ENCODE measurements around the gene ARHGAP35.
"Not testable (repeated sequence)": the region's sequence is repeated elsewhere in the genome, so short reads cannot be mapped to it uniquely, and the experiment has no call there.

The ARHGAP35 gene

GRCh38 chr19:46860846-46861690 lies at the start of gene ARHGAP35:
Gene ARHGAP35, plus strand, starts transcription at chr19:46860997. Its CDS starts 57,679 bp downstream, at chr19:46918676.
- H3K27me3 ChIP-seq (ENCODE audit: control insufficient read depth, insufficient read depth, low read length), result no peaks in the 10 kb centered on the region
- H3K9me3 ChIP-seq (ENCODE audit: control insufficient read depth, insufficient read depth, low read length), result no peaks in the 10 kb centered on the region
- peaks cover 2% of the 10 kb centered on the region; the same call in 1 of the 2 replicates for H3K4me1 ChIP-seq (ENCODE audit: control insufficient read depth, insufficient read depth, low read length)
- peak within 1 kb of the TSS; percentile 77 for H3K4me3 ChIP-seq (ENCODE audit: low read length)
- H3K27ac ChIP-seq (ENCODE audit: low read length), result no peak within 1 kb of the TSS
- DNase-seq (ENCODE audit: low read depth, low spot score), result no peak
- no CpG with 5 or more reads among the region's 91 CpGs for WGBS (ENCODE audit: insufficient coverage, insufficient read length)
- H3K36me3 ChIP-seq (ENCODE audit: control insufficient read depth, insufficient read depth, low read length), result no peaks in the 10 kb centered on the region

GRCh38 chr19:46812977-46813838 lies 47.6 kb upstream of the ARHGAP35 start:
- Histone ChIP-seq H3K4me3 (ENCODE audit: low read length) (no peak overlapping the region), H3K27ac (ENCODE audit: low read length) (no peak overlapping the region)
- 100% methylated on average over 1 of the region's 24 CpGs for WGBS (ENCODE audit: insufficient coverage, insufficient read length)

DNA sequence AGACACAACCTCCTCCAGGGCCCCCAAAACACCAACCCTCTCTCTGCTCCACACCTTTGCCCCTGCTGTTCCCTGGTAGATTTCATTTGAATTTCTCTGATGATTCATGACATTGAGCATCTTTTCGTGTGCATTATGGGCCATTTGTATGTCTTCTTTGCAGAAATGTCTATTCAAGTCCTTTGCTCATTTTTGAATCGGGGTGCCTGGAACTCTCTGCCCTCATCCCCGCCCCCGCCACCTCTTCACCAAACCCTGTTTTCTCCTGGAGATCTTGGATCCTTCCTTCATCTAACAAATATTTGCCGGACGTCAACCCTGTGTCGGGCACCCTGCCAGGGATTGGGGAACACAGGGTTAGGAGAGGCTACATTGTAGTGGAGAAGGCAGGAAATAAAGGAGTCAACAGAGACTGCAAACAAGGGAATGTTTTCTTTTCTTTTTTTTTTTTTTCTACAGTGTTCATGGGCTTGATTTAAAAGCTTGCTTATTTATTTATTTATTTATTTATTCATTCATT lies 46.9 kb upstream of the ARHGAP35 start:
- no peaks in the 10 kb centered on the region for H3K27me3 ChIP-seq (ENCODE audit: control insufficient read depth, insufficient read depth, low read length)
- no peak overlapping the region for H3K27ac ChIP-seq (ENCODE audit: low read length)
- no peaks in the 10 kb centered on the region for H3K36me3 ChIP-seq (ENCODE audit: control insufficient read depth, insufficient read depth, low read length)
- H3K4me1 ChIP-seq (ENCODE audit: control insufficient read depth, insufficient read depth, low read length), result no peaks in the 10 kb centered on the region
- H3K9me3 ChIP-seq (ENCODE audit: control insufficient read depth, insufficient read depth, low read length), result no peaks in the 10 kb centered on the region
- H3K4me3 ChIP-seq (ENCODE audit: low read length), result no peak overlapping the region
- WGBS (ENCODE audit: insufficient coverage, insufficient read length), result no CpG with 5 or more reads among the region's 7 CpGs
- no peak for DNase-seq (ENCODE audit: low read depth, low spot score)

More at GRCh38 chr19:46812977-46813838, 47.6 kb upstream of the ARHGAP35 start:
- Histone ChIP-seq H3K36me3 (ENCODE audit: control insufficient read depth, insufficient read depth, low read length) (no peaks in the 10 kb centered on the region), H3K9me3 (ENCODE audit: control insufficient read depth, insufficient read depth, low read length) (no peaks in the 10 kb centered on the region), H3K27me3 (ENCODE audit: control insufficient read depth, insufficient read depth, low read length) (no peaks in the 10 kb centered on the region), H3K4me1 (ENCODE audit: control insufficient read depth, insufficient read depth, low read length) (no peaks in the 10 kb centered on the region)
- no peak for DNase-seq (ENCODE audit: low read depth, low spot score)

GRCh38 chr19:46815833-46816627 lies 44.8 kb upstream of the ARHGAP35 start:
- Histone ChIP-seq H3K4me3 (ENCODE audit: low read length) (no peak overlapping the region), H3K4me1 (ENCODE audit: control insufficient read depth, insufficient read depth, low read length) (no peaks in the 10 kb centered on the region), H3K27me3 (ENCODE audit: control insufficient read depth, insufficient read depth, low read length) (no peaks in the 10 kb centered on the region), H3K27ac (ENCODE audit: low read length) (no peak overlapping the region), H3K36me3 (ENCODE audit: control insufficient read depth, insufficient read depth, low read length) (no peaks in the 10 kb centered on the region), H3K9me3 (ENCODE audit: control insufficient read depth, insufficient read depth, low read length) (no peaks in the 10 kb centered on the region)
- WGBS (ENCODE audit: insufficient coverage, insufficient read length), result no CpG with 5 or more reads among the region's 18 CpGs
- DNase-seq (ENCODE audit: low read depth, low spot score), result no peak

GRCh38 chr19:46818812-46819211 lies 42.0 kb upstream of the ARHGAP35 start:
- no peak overlapping the region for H3K27ac ChIP-seq (ENCODE audit: low read length)

GRCh38 chr19:46821512-46822409 lies 39.0 kb upstream of the ARHGAP35 start:
- WGBS (ENCODE audit: insufficient coverage, insufficient read length), result no CpG with 5 or more reads among the region's 18 CpGs
- H3K27ac ChIP-seq (ENCODE audit: low read length), result no peak overlapping the region

More at GRCh38 chr19:46818812-46819211, 42.0 kb upstream of the ARHGAP35 start:
- H3K9me3 ChIP-seq (ENCODE audit: control insufficient read depth, insufficient read depth, low read length), result no peaks in the 10 kb centered on the region
- H3K4me3 ChIP-seq (ENCODE audit: low read length), result no peak overlapping the region
- H3K4me1 ChIP-seq (ENCODE audit: control insufficient read depth, insufficient read depth, low read length), result no peaks in the 10 kb centered on the region
- no CpG with 5 or more reads among the region's 2 CpGs for WGBS (ENCODE audit: insufficient coverage, insufficient read length)
- H3K27me3 ChIP-seq (ENCODE audit: control insufficient read depth, insufficient read depth, low read length), result no peaks in the 10 kb centered on the region
- no peak for DNase-seq (ENCODE audit: low read depth, low spot score)
- H3K36me3 ChIP-seq (ENCODE audit: control insufficient read depth, insufficient read depth, low read length), result no peaks in the 10 kb centered on the region

GRCh38 chr19:46822410-46822787 lies 38.4 kb upstream of the ARHGAP35 start:
- H3K27me3 ChIP-seq (ENCODE audit: control insufficient read depth, insufficient read depth, low read length); H3K9me3 ChIP-seq (ENCODE audit: control insufficient read depth, insufficient read depth, low read length); H3K4me3 ChIP-seq (ENCODE audit: low read length); DNase-seq (ENCODE audit: low read depth, low spot score); H3K4me1 ChIP-seq (ENCODE audit: control insufficient read depth, insufficient read depth, low read length); H3K27ac ChIP-seq (ENCODE audit: low read length); H3K36me3 ChIP-seq (ENCODE audit: control insufficient read depth, insufficient read depth, low read length): not testable (repeated sequence)
- no CpG with 5 or more reads among the region's 4 CpGs for WGBS (ENCODE audit: insufficient coverage, insufficient read length)

More at GRCh38 chr19:46821512-46822409, 39.0 kb upstream of the ARHGAP35 start:
- DNase-seq (ENCODE audit: low read depth, low spot score), result no peak
- no peaks in the 10 kb centered on the region for H3K27me3 ChIP-seq (ENCODE audit: control insufficient read depth, insufficient read depth, low read length)
- no peak overlapping the region for H3K4me3 ChIP-seq (ENCODE audit: low read length)
- H3K4me1 ChIP-seq (ENCODE audit: control insufficient read depth, insufficient read depth, low read length), result no peaks in the 10 kb centered on the region
- H3K9me3 ChIP-seq (ENCODE audit: control insufficient read depth, insufficient read depth, low read length), result no peaks in the 10 kb centered on the region
- H3K36me3 ChIP-seq (ENCODE audit: control insufficient read depth, insufficient read depth, low read length), result no peaks in the 10 kb centered on the region

- DNase-seq (ENCODE audit: low read depth, low spot score), result no peak
- H3K36me3 ChIP-seq (ENCODE audit: control insufficient read depth, insufficient read depth, low read length), result no peaks in the 10 kb centered on the region
- H3K9me3 ChIP-seq (ENCODE audit: control insufficient read depth, insufficient read depth, low read length), result no peaks in the 10 kb centered on the region
- no peaks in the 10 kb centered on the region for H3K27me3 ChIP-seq (ENCODE audit: control insufficient read depth, insufficient read depth, low read length)
- H3K4me3 ChIP-seq (ENCODE audit: low read length), result no peak overlapping the region
- no CpG with 5 or more reads among the region's 6 CpGs for WGBS (ENCODE audit: insufficient coverage, insufficient read length)
- no peak overlapping the region for H3K27ac ChIP-seq (ENCODE audit: low read length)
- H3K4me1 ChIP-seq (ENCODE audit: control insufficient read depth, insufficient read depth, low read length), result no peaks in the 10 kb centered on the region
Measured at GRCh38 chr19:46823049-46823448, 37.7 kb upstream of the ARHGAP35 start.

DNA sequence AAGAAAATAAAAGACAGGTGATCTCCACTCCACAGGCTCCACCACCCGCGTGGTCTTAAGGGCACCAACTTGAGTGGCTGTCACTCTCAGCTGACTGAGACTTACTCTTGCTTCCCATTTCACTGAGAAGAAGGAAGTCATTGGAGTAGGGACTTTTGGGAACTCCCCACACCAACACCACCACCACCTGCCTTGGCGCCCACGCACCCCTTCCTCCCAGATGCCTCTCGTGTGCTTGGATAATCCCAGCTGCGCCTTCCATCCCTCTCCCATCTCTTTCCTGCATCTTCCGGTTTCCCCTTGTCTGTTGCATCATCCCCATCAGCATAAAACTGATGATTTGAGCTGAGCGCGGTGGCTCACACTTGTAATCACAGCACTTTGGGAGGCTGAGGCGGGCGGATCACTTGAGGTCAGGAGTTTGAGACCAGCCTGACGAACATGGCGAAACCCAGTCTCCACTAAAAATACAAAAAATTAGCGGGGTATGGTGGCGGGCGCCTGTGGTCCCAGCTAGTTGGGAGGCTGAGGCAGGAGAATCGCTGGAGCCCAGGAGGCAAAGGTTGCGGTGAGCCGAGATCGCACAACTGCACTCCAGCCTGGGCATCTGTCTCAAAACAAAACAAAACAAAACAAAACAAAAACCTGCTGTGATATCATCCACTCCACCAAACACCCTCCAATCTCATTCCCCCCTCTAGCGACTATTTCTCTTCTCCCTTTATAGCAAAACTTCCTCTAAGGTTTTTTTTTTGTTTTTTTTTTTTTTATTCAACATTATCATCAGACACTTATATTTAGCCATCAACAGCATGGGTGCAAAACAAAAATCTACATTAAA lies 35.7 kb upstream of the ARHGAP35 start:
- Histone ChIP-seq H3K27ac (ENCODE audit: low read length) (no peak overlapping the region), H3K4me1 (ENCODE audit: control insufficient read depth, insufficient read depth, low read length) (no peaks in the 10 kb centered on the region), H3K9me3 (ENCODE audit: control insufficient read depth, insufficient read depth, low read length) (no peaks in the 10 kb centered on the region), H3K36me3 (ENCODE audit: control insufficient read depth, insufficient read depth, low read length) (no peaks in the 10 kb centered on the region), H3K27me3 (ENCODE audit: control insufficient read depth, insufficient read depth, low read length) (no peaks in the 10 kb centered on the region), H3K4me3 (ENCODE audit: low read length) (no peak overlapping the region)
- no CpG with 5 or more reads among the region's 21 CpGs for WGBS (ENCODE audit: insufficient coverage, insufficient read length)
- no peak for DNase-seq (ENCODE audit: low read depth, low spot score)

Measured in iPS DF 6.9 (cell line).